22Rv1 (cell line): Measurements from ENCODE around the gene PCSK6.

Experiments used
- ZFX ChIP-seq: fragments of 450-650 bp; IDR thresholded peaks from 2 replicates; pipeline ENCODE4 v1.6.1; 2017; ENCODE audit warnings: antibody characterized with exemption, borderline replicate concordance
- TF ChIP-seq, protein P1 (sequence below): fragments of 450-650 bp; IDR thresholded peaks from 2 replicates; pipeline ENCODE4 v1.5.1; 2017; ENCODE audit warnings: mild to moderate bottlenecking

DNA sequence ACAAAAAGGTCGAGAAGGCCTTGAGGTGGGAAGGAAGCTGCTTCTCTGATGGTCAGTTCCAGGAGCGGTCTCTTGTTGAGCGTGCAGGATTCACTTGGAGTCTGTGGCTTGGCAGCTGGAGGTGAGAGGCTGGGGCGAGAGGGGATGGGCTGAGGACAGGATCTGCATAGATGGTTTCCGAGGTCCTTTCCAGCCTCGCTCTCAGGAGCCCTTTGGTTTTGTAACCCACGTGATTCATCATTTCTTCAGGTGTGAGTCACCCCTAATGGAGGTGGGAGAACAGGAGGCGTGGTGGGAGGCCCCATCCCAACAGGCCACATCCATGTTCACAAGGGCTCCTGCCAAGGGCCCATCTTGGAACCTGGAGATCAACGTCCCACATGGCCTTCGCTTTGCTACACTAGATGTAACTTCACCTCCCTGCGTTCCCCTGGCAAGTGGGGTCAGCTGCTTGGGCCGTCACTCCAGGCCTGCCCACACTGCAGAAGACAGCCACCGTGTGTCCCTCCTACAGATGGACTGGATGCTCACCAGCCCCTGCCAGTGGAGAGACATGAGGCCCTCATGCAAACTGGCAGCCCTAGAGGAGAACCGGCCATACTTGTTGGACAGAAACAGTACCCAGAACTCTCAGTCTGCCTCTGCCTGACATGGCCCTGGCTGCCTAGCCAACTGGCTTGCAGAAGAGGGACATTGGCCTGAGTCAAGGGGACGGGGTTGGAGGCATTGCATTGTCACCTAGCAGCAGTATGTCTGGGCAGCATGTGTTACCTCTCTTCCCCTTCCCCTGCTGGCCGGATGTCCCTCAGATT, 1.6 kb upstream of the PCSK6 start:
- TF ChIP-seq, protein P1, sequence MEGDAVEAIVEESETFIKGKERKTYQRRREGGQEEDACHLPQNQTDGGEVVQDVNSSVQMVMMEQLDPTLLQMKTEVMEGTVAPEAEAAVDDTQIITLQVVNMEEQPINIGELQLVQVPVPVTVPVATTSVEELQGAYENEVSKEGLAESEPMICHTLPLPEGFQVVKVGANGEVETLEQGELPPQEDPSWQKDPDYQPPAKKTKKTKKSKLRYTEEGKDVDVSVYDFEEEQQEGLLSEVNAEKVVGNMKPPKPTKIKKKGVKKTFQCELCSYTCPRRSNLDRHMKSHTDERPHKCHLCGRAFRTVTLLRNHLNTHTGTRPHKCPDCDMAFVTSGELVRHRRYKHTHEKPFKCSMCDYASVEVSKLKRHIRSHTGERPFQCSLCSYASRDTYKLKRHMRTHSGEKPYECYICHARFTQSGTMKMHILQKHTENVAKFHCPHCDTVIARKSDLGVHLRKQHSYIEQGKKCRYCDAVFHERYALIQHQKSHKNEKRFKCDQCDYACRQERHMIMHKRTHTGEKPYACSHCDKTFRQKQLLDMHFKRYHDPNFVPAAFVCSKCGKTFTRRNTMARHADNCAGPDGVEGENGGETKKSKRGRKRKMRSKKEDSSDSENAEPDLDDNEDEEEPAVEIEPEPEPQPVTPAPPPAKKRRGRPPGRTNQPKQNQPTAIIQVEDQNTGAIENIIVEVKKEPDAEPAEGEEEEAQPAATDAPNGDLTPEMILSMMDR: no peak
- TF ChIP-seq ZFX: no peak
